ENCODE results near the gene OTP. TPM values are rescaled to one million over a fixed set of nuclear protein-coding genes. Genes with fewer than 3 reads are reported as not detected.
"Not testable (repeated sequence)": the region's sequence is repeated elsewhere in the genome, so short reads cannot be mapped to it uniquely, and the experiment has no call there.

Gene OTP
- total RNA-seq, 1 donor from 2014 or later: not detected

GRCh38 chr5:77616920-77617319 is 21.6 kb downstream of the OTP start:
- no peak for DNase-seq (ENCODE audit: low spot score)
- ATAC-seq: no peak

GRCh38 chr5:77608927-77609326 is 29.6 kb downstream of the OTP start:
- not testable (repeated sequence) for ATAC-seq; DNase-seq (ENCODE audit: low spot score)

GRCh38 chr5:77607324-77607723 is 31.2 kb downstream of the OTP start:
- DNase-seq (ENCODE audit: low spot score) (no peak), ATAC-seq (no peak)

GRCh38 chr5:77606279-77606678 is 32.2 kb downstream of the OTP start:
- ATAC-seq: no peak
- DNase-seq (ENCODE audit: low spot score): no peak

GRCh38 chr5:77599679-77600078 is 38.8 kb downstream of the OTP start:
- DNase-seq (ENCODE audit: low spot score) (no peak), ATAC-seq (no peak)

GRCh38 chr5:77590347-77590746 is 48.2 kb downstream of the OTP start:
- no peak for DNase-seq (ENCODE audit: low spot score)
- no peak for ATAC-seq

GRCh38 chr5:77588175-77588574 is 50.3 kb downstream of the OTP start:
- ATAC-seq (no peak), DNase-seq (ENCODE audit: low spot score) (no peak)

GRCh38 chr5:77586101-77586500 is 52.4 kb downstream of the OTP start:
- DNase-seq (ENCODE audit: low spot score) (no peak), ATAC-seq (no peak)

- ATAC-seq; DNase-seq (ENCODE audit: low spot score): not testable (repeated sequence)
Measured at GRCh38 chr5:77582143-77582542, 56.4 kb downstream of the OTP start.

Other genes with a start within 250 kb of the OTP start
- gene WDR41, start 146.4 kb downstream of the OTP start, total RNA-seq: 14.5 TPM
- gene TBCA, start 137.6 kb upstream of the OTP start, total RNA-seq: 102 TPM

All from left lobe of liver (tissue), 2 donors.